C4-2B (cell line): ENCODE results near the gene SBK2.
"Not testable (repeated sequence)": the region's sequence is repeated elsewhere in the genome, so short reads cannot be mapped to it uniquely, and the experiment has no call there.

Experiments
- H3K27ac ChIP-seq: fragments of 450-650 bp; 2 replicates; pipeline ENCODE4 v1.5.1; 2017
- CTCF ChIP-seq: fragments of 450-650 bp; conservative IDR thresholded peaks from 2 replicates; pipeline ENCODE4 v1.5.1; 2017; ENCODE audit warnings: mild to moderate bottlenecking
- ZFX ChIP-seq: fragments of 450-650 bp; IDR thresholded peaks from 2 replicates; pipeline ENCODE4 v1.6.1; 2017

The SBK2 gene, protein sequence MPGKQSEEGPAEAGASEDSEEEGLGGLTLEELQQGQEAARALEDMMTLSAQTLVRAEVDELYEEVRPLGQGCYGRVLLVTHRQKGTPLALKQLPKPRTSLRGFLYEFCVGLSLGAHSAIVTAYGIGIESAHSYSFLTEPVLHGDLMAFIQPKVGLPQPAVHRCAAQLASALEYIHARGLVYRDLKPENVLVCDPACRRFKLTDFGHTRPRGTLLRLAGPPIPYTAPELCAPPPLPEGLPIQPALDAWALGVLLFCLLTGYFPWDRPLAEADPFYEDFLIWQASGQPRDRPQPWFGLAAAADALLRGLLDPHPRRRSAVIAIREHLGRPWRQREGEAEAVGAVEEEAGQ

GRCh38 chr19:55536951-55537740 lies at the start of gene SBK2:
TSS of gene SBK2 (minus strand) at chr19:55537133. CDS start at chr19:55536294, 839 bp downstream.
- no peak within 1 kb of the TSS for H3K27ac ChIP-seq
- TF ChIP-seq CTCF (no peak; the same call in 1 of the 2 replicates), ZFX (no peak)

DNA sequence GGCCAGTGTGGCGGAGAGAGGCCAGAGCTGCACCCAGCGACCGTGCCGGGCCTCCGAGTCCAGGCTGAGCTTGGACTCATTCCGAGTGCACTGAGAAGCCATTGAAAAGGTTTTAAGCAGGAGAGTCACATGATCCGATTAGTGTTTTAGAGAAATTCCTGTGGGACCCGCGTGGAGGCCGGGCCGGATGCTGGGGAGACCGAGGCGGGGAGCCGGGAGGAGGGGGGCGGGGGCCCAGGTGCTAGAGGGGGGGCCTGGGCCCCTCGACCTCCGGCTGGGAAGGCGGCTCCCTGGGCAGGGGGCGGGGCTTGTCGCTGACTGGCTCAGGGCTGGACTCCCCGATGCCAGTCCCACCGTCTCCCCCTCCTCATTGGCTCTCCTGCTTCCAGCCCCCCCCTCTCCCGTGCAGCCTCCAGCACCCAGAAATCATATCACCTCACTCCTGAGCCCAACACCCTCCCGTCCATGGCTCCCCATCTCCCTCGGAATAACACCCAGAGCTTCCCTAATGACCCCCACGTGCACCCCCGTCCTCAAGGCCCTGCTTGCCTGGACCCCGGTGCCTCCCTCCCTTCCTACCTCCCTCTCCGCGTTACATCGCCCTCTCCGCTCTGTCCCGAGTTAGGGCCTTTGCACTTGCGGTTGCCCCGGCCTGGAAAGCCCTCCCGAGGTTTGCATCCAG lies 48.9 kb upstream of the SBK2 start:
- no peak overlapping the region for H3K27ac ChIP-seq
- TF ChIP-seq CTCF (no peak), ZFX (no peak)

DNA sequence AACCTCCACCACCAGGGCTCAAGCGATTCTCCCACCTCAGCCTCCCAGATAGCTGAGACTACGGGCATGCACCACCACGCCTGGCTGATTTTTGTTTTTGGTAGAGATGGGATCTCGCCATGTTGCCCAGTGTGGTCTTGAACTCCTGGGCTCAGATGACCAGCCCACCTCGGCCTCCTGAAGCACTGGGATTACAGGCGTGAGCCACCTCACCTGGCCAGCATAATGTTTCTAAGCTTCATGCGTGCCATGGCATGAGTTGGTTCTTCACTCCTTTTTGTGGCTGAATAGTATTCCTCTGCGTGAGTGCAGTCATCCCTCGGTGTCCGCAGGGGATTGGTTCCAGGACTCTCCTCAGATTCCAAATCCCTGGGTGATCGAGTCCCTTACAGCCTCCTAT lies 47.9 kb upstream of the SBK2 start:
- no peak for TF ChIP-seq ZFX
- TF ChIP-seq CTCF: no peak
- no peak overlapping the region for H3K27ac ChIP-seq

DNA sequence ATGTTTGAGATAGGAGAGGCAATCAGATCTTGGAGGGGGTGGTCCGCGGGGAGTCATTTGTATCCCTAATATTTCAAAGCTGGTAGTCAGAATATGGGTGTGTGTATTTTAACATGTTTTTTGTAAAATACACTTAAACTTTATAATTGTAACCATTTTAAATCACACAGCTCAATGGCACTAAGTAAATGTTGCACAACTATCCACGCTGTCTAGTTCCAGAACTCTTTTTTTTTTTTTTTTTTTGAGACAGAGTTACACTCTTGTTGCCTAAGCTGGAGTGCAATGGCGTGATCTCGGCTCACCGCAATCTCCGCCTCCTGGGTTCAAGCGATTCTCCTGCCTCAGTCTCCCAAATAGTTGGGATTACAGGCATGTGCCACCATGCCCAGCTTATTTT lies 47.0 kb upstream of the SBK2 start:
- H3K27ac ChIP-seq: not testable (repeated sequence)

DNA sequence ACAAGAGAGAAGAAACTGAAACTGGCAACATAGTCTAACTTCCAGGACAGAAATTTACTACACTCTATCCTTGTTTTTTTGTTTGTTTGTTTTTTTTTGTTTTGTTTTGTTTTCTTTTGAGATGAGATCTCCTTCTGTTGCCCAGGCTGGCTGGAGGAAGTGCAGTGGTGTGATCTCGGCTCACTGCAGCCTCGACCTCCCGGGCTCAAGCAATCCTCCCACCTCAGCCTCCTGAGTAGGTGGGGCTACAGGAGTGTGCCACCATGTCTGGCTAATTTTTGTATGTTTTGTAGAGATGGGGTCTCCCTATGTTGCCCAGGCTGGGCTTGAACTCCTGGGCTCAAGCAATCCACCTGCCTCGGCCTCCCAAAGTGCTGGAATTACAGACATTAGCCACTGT lies 45.4 kb upstream of the SBK2 start:
- not testable (repeated sequence) for H3K27ac ChIP-seq

DNA sequence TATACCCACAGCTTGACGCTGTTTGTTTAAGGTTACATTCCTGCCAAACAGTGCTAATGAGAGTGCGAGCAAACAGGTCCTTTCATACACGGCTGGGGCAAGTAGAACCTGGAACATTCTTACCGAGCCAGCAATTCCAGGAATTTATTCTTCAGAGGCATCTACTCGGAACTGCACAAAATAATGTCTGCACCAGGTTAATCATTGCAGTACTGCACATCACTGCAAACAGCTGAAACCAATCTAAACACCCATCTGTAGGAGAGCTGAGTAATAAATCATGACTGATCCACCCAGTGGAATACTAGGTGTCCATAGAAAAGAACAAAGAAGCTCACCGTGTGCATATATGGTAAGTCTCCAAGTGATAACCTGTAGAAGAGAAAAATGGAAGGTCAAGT lies 44.9 kb upstream of the SBK2 start:
- TF ChIP-seq CTCF: no peak
- TF ChIP-seq ZFX: no peak
- peak overlapping the region; percentile 63; the same call in 1 of the 2 replicates for H3K27ac ChIP-seq

DNA sequence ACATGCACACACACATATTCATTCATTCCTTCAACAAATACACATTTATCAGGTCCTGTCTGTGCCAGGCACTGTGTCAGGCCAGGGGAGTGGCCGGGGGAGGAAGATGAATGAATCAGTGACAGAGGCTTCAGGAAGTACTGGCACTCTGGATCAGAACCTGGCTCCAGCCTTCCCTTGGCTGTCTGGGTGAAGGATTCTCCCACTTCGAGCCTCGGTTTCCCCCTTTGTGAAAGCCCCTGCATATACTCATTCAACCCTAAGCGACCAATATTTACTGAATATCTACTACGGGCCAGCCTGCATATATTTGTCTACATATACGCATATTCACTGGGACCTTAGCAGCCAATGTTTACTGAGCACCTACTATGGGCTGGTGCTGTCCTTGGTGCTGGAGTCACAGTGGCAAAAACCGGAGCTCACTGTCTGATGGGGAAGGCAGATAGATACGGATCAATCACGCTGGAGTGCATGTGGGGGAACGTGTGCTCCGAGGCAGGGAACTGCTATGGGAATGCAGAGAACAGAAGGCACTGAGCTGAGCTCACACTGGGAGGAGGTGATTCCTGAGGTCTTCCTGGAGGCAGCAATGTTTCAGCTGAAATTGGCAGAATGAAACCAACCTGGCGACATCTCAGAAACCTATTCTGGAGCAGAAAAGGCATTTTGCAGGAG lies 44.4 kb upstream of the SBK2 start:
- H3K27ac ChIP-seq: peak overlapping the region; percentile 63
- no peak for TF ChIP-seq CTCF
- no peak for TF ChIP-seq ZFX

DNA sequence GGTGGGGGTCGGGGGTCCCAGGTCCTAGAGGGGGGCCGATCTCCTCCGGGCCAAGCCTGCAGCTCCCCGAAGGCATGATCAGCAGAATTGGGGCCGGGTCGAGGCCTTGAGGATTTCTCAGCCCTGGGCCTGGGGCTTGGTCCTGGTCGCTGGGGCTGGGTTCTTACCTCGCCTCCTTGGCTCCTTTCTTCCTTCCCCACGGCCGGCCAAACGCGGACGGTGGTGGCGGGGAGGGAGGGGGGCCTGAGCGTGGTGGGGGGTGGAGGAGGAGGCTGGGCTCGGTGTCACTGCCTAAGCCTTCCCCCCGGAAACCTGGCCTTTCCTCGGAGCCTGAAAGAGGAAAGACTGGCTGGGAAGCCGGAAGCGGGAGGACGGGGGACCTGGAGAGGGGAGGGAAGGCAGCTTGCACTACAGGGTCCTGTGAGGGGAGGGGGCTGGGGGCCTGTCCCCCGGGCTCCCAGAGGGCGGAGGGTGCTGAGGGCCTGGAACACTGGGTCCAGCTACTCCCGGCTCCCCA lies 43.8 kb upstream of the SBK2 start, which contains the start of gene ZNF579:
TSS of gene ZNF579 (minus strand) at position 221 of the 517 bp plus-strand sequence. CDS start 1,209 bp downstream, outside the sequence.
- H3K27ac ChIP-seq: peak within 1 kb of the TSS; percentile 63
- TF ChIP-seq ZFX (0 out of 2 replicates have a peak, but pooled peaks have one; percentile 24), CTCF (no peak)
